A673 (cell line): ENCODE results near the gene ARHGAP15.

Experiments
- CTCF ChIP-seq: fragments of 300-800, 200-600 bp; sonication (generic); conservative IDR thresholded peaks from 2 replicates; pipeline ENCODE4 v1.5.1; 2017; ENCODE audit warnings: low read depth, mild to moderate bottlenecking, antibody characterized with exemption, low read length, moderate library complexity, mixed read lengths
- EZH2 ChIP-seq: fragments of 200-600 bp; sonication (generic); IDR thresholded peaks from 2 replicates; pipeline ENCODE4 v1.6.1; 2017; ENCODE audit warnings: borderline replicate concordance, low read depth, mild to moderate bottlenecking, mixed read lengths, antibody characterized with exemption, low read length; ENCODE audit not compliant: poor library complexity, severe bottlenecking

- TF ChIP-seq CTCF (no peak), EZH2 (no peak)
These were observed 588.4 kb downstream of the ARHGAP15 start for GRCh38 chr2:143717536-143718168.
